GM19324 (cell line): ENCODE data around the gene ENO4.

Source experiments
- ATAC-seq: cut with Tn5 transposase; IDR thresholded peaks from one replicate; pipeline ENCODE4 v1.9.1; 2021; ENCODE audit warnings: mild to moderate bottlenecking, moderate library complexity; ENCODE audit not compliant: unreplicated experiment, low FRiP score

The ENO4 gene

DNA sequence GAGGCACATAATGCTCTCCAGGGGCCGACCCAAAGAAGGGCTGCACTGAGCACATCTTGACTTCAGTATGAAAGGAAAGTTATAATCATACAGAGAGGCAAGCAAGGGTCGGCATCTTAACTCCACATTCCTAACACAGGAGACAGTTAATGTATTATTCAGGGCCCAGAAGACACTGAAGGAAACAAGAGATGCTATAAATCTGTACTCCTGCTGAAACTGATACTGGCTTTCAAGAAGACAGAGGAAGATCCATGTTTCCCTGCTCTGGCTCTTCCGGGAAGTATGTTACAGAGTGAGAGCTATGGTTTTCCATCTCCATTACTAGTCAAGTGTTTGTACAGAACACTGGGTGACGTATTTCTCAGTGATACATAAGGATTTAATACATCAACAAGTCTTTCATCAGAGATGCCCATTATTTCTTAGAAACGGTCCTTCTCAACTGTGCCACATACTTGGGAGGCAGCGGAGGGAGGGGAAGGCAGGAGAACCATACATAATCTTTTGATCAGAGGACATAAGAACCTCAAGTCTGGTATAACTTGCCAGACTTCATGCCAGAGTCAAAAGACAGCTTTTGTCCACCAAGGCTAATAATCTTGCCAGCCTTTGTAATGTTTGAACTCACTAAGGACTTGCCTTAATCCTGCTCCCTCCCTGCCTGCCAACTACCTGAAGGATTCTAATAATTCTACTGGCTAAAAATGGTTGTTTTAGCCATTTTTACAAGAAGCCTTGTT lies 58.1 kb downstream of the ENO4 start:
- ATAC-seq: no peak

DNA sequence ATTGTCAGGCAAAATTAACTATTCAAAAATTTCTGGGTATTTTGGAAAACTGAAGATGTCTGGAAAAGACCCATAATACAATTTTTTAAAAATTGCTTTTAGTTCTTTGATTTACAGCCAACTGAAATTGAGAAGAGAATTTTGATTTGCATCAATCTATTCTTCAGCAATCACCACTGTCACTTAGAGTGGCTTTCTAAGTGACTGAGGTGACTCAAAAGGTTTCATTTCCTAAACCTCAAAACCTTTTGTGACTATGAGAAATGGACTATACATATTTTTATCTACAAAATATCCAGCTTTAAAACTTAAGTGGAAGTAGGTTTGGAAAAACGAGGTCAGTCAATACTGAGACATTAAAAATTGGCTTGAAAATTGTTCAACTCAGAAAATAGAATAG lies 60.0 kb downstream of the ENO4 start:
- no peak for ATAC-seq

DNA sequence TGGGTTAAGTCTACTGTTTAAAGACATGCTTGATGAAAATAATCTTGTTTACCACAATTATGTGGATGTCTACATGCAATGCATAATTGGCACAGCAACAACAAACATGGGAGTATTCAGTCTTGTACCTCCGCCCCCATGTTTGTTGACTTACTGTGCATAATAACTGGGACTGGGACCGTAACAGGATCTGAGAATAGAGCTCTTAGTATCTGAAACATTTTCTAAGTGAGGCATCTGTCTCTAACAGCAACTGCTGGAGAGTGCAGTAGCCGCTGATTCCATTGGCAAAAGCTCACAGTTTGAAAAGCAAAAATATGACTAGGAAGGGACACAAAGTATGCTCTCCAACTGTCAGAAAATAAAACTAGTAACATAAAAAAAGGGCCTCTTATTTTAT lies 61.6 kb downstream of the ENO4 start:
- ATAC-seq: no peak

DNA sequence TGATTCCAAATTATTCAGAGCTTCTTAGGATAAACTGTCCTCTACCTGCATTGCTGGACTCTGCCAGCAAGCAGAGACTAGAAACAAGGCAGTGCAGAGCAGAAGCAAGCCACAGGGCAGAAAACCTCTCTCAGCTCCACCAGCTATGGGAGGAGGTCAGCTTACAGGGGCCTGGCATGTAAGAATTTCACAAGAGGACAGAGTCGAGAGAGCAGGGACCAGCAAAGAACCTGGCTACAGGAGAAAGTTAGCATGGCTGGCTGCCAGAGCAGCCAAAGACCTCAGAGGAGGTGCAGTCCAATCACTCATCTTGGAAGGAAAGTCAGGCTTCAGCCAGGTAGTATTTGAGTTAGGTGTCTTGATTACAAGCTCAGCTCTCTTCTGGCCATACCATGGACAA lies 62.9 kb downstream of the ENO4 start:
- no peak for ATAC-seq

DNA sequence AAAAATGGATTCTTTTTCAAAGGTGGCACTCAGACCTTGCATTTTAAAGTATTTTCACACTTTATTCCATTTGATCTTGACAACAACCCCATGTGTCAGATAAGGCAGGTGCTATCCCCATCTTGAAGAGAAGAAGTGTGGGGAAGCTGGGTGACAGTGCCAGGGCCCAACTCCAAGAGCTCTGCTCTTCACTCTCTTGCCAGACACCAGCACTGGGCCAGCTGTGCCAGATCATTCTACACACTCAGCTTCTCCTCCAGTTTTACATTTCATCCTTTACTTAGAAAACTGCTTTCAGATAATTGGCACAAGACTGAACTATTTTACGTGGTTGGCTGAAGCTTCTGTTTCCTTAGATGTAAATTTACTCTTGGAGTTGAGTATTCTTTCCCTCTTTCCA lies 64.4 kb downstream of the ENO4 start:
- no peak for ATAC-seq

DNA sequence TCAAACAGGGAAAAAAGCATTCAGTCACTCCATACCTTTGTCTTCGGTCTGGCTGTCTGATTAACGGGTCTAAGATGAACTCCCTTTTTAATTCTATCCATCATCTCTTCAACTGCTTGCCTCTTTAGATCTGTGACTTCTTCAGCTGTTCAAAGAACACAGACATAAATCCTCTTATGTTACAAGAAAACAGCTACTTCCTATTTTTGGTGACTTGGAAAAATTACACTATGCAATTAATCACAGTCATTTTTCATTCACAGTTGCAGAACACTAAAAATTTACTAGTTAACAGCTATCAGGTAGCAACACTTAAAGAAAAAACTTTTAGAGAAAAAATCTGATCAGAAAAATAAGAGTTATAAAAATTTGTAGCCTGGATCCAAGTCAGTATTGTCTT lies 66.0 kb downstream of the ENO4 start:
- ATAC-seq: no peak

DNA sequence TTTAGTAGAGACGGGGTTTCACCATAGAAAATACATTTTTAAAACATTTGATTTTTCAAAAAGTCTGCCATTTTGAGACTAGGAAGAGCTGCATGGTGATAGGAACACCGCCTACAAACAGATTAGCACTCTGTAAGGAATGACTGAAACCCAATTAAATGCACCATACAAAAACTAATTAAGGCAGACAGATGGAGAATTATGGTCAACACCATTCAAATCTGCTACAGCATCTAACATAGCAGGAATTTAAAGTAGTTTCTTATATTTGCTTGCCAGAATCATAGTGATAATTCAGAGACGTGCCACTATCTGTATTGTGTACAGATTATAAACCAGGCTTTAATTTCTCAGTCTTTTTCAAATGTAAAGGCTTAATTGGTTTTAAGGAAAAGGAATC lies 68.2 kb downstream of the ENO4 start:
- no peak for ATAC-seq

DNA sequence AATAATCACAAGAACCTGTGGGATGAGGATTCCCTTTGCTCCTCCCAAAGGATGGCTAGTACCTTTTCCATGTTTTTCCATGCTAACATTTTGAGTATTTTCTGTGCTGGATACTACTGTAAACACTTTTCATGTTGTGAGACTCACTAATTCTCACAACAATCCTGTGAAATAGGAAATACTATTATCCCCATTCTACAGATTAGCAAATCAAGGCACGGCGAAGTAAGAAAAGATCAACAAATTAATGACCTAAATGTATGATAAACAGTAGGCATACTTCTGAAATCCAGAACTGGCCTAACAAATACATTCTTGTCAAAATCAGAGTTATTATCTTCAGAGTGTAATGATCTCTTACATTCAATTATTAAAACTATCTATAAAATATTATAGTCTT lies 69.3 kb downstream of the ENO4 start:
- ATAC-seq: no peak

DNA sequence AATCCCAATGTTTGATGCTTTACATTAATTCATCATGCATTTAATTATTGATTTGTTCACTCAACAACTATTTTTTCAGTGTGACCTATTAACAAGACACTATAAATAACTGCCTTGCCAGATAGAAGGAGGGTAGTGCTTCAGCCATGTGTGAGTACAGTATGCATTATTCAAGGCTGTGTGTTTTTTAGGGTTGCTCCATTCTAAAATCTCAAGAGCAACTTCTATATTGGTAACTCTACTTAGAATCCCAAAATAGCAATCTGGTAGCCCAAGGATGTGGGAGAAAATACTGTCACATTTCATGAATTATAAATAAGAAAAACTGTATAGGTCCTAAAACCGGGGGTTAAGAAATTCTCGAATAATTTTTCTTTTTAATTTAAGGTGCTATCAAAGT lies 69.9 kb downstream of the ENO4 start:
- no peak for ATAC-seq

DNA sequence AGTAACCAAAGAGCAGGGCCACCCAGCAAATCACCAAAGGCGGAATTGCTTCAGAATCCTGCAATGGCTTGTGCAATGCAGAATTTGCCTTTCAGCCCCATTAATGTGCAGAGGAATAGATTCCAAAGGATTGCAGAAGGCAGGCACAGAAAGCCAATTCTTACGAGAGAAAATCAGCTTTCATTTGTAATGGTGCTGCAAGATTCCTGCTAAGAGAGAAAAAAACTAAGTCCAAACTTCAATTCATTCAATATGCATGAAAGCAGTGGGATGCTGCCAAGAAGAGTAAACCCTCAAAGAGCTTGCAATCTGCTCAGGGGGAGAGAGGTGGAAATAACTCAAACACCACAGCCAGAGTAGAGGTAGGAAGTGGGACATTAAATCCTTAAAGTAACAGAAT lies 70.4 kb downstream of the ENO4 start:
- ATAC-seq: no peak

DNA sequence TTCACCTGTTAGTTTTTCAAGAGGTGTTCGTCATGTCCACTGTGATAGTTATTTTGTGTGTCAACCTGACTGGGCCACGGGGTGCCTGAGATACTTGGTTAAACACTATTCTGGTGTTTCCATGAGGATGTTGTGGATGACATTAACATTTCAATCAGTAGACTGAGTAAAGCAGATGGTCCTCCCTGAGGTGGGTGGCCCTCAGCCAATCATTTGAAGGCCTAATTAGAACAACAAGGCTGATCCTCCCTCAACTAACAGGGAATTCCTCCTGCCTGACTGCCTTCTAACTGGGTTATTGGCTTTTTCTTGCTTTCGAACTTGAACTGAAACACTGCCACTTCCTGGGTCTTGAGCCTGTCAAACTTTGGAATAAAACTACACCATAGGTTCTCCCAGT lies 75.8 kb downstream of the ENO4 start:
- no peak for ATAC-seq

DNA sequence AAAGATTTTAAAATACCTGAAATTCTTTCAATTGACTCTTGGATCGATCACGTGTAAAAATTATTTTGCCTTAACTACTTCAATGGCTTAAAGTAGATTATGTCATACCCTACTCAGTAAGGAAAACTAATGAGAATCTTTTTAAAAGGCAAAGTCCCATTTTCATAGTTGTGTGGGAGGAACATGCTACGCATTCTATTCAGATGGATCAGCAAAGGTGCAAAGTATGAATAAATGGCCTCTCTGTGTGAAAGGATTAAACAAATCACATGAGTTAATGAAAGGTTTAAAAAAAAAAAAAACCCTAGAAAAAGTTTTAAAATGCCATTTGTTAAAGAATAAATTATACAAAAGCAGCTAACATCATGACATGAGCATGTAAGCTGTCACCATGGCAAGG lies 77.1 kb downstream of the ENO4 start:
- no peak for ATAC-seq

DNA sequence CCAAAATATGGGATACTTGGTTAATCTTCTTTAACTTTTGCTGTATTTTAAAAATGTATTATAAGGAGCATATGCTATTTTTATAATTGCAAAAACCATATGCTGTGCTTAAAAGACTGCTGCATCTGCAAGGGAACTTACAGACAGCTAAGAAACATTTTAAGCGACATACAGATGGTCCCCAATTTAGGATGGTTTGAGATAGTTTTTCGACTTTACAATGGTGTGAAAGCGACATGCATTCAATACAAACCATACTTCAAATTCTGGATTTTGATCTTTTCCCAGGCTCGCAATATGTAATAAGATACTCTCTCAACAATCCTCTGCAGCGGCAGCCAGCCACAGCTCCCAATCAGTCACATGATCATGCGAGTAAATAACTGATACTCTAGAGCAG lies 82.5 kb downstream of the ENO4 start:
- no peak for ATAC-seq
